ENCODE measurements around the gene PTPRN2. TPM values are rescaled to one million over a fixed set of nuclear protein-coding genes. Genes with fewer than 3 reads are reported as not detected.
"Not testable (repeated sequence)": the region's sequence is repeated elsewhere in the genome, so short reads cannot be mapped to it uniquely, and the experiment has no call there.

The PTPRN2 gene
- total RNA-seq, 1 donor from 2014 or later = 3.1 TPM

DNA sequence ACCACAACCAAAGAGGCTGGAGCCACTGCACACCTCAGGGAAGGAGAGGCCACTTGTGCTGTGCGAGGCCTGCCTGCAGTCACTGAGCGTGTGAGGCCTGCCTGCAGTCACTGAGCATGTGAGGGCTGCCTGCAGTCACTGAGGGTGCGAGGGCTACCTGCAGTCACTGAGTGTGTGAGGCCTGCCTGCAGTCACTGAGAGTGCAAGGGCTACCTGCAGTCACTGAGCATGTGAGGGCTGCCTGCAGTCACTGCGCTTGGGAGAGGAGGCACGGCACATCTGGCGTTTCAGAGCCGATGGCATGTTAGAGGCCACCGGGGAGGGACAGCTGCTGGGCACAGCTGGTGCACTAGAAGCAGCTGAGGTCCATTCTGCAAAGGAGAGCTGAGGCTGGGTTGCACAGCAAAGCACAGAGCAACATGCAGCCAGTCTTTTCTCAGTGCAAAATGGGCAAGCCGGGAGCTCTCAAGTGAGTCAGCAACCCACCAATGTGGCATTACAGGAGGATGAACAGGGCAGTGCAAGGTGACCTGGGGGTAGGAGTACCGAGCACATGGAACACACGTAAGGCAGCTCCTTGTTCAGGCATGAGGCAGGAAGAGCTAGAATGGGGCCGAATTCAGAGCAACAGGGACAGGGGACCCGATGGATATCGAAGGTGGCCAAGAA lies 540.1 kb downstream of the PTPRN2 start:
- DNase-seq = peak; percentile 81

DNA sequence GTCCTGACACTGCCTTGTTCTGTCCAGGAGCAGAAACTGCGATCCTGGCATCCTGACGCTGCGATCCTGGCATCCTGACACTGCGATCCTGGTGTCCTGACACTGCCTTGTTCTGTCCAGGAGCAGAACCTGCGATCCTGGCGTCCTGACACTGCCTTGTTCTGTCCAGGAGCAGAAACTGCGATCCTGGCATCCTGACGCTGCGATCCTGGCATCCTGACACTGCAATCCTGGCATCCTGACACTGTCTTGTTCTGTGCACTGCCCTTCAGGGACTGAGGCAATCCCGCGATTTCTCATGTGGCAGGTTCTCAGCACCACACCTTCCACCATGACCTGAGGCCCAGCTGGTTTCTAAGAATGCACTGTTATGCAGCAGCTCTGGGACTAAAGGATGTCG lies 541.4 kb downstream of the PTPRN2 start:
- not testable (repeated sequence) for DNase-seq

GRCh38 chr7:158044482-158044823 lies 543.2 kb downstream of the PTPRN2 start:
- no peak for DNase-seq

- DNase-seq = no peak
These were observed 543.8 kb downstream of the PTPRN2 start for GRCh38 chr7:158043551-158044481.

DNA sequence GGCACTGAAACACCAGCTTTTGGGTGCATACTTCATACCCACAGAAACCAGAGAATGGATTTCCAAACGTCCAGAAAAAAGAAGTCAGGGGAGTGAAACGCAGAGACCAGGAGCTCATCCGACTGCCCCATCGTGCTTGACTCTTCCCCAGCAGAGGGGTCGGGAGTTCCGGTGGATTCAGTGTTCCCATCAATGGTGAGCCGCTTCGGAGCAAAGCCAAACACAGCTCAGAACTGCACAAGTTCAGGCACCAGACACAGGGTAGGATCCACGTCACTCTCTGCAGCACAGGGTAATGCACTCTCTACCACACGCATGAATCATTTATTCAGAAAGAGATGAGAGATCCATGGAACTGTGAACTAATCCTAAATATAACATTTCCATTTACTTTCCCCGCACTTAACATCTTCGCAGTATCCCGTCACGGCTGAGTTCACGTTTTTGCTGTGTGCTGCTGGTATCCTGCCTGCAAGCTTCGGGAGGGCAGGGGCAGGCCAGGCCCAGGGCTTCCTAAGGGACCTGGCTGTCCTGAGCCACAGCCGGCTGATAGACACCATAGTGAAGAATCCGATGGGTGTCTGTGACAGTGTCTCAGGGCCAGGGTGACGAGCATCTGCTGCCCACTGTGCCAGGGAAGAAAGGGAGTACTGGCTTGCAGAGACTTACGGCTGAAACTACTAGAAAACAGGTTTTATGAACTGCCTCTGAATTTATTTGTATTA lies 545.3 kb downstream of the PTPRN2 start:
- DNase-seq = no peak

DNA sequence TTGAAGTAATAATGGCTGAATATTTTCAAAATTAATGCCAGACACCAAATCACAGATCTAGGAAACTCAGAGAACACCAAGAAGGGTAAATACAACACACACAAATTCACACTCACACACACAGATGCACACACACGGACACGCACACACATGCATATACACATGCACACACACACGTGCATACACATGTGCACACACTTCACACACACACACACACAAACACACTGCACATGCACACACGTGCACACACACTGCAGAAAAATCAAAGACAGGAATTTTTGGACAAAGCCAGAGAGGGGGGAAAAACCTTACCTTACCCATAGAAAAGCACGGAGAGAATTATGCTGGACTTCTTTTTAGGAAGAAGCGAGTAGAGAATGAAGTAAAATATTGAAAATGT lies 547.4 kb downstream of the PTPRN2 start:
- DNase-seq = no peak

DNA sequence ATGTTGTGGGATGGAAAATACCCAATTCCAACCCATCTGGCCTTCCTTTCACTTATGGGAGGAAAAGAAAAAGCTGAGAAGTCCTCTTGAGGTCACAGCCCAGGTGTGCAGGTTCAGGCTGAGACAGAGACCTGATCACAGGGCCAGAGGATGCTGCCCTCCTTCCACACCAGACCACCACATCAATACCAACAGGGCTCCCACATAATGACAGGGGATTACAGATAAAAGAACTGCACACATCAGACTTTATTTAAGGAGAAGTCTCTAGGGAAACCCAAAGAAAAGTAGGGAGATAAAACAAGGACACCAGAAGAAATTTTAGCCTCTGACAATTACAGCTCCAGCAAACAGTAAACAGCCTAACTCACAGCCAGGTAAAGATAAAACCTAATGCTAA lies 548.4 kb downstream of the PTPRN2 start:
- no peak for DNase-seq

GRCh38 chr7:158037211-158037610 lies 550.4 kb downstream of the PTPRN2 start:
- no peak for DNase-seq

GRCh38 chr7:158035343-158035742 lies 552.3 kb downstream of the PTPRN2 start:
- no peak for DNase-seq

- DNase-seq = no peak
These were observed 553.1 kb downstream of the PTPRN2 start for GRCh38 chr7:158034571-158034970.

DNA sequence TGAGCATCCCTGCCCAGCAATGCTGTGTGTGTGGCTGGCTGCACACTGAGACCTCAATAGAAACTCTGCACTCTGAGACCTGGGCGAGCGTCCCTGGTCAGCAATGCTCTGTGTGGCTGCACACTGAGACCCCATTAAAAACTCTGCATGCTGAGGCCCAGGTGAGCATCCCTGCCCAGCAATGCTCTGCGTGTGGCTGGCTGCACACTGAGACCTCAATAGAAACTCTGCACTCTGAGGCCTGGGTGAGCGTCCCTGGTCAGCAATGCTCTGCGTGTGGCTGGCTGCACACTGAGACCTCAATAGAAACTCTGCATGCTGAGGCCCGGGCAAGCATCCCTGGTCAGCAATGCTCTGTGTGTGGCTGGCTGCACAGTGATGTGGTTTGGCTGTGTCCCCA lies 553.7 kb downstream of the PTPRN2 start:
- not testable (repeated sequence) for DNase-seq

DNA sequence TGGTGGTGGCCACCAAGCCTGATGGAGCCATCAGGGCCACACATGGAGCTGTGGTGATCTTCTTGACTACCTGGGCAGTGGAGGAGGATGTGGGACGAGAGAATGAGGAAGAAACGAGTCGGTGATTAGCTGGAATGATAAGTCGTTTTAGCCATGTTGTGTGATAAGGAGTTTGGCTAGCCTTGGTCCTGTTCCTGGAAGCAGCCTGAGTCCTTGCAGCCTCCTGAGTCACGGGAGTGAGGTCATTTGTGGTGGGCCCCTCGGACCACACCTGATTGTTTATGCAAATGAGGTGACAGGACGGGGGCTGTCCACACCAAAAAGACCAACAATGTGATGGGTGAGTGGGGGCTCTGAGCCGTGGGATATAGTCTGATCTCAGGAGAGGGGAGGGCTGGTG lies 554.4 kb downstream of the PTPRN2 start:
- DNase-seq = no peak

DNA sequence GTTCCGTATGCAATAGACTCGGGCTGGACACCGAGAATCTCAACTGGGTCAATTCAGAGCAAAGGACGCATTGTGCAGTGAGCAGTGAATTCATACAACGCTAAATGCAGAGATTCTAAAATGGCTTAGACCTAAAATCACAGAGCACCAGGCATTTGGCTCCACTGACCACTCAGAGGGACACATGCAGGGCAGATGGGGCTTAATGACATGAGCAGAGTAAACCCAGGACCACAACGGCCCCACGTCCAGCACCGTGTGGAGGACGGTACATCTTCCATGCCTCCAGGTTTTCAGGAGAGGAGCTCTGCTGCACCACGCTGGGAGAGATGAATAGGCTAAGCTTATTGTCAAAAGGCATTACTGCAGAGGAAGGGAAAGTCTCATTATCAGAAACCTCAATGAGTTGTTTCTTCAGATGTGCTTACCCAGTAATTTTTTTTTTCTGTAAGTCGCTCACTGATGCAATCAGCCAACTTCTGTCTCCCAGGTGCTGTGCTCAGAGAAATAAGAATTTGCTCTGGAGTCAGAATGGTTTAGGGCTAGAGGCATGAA lies 555.0 kb downstream of the PTPRN2 start:
- no peak for DNase-seq

DNA sequence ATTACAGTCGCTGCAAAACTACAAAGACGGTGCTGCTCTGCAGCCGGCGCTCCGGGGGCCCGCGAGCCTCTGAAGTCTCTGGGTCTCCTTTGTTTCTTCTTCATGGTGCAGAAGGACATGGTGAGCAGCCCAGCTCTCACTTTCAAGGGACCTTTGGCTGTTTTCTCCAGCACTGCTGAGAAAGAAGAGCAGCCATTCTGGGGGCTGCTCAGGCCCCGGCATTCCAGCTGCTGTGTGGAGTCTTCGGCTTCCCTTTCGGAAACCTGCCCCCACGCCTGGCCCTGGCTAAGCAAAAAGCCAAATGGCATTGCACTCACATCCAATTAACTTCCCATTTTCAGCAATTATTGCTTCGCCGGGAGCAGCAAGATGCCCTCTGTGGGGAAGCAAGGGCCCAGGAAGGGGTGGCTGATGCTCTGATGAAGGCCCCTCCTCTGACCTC lies 555.7 kb downstream of the PTPRN2 start:
- no peak for DNase-seq

DNA sequence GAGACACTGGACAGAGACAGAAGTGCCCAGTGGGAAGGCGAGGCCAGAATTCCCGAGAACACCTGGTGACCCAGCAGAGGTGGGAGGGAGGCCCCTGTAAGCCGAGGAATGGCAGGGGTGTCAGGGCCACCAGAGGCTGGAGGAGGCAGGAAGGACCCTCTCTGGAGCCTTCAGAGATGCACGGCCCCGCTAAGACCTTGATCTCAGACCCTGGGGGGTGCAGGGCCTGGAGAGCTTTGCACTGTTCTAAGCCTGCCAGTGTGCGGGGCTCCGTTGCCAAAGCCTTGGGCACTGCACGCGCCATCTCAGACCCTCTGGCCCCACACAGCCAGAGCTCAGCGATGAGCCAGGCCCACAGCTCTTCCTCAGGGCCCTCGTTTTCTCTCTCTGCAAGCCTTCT lies 557.1 kb downstream of the PTPRN2 start:
- no peak for DNase-seq

- DNase-seq = no peak
These were observed 557.6 kb downstream of the PTPRN2 start for GRCh38 chr7:158030071-158030470.

DNA sequence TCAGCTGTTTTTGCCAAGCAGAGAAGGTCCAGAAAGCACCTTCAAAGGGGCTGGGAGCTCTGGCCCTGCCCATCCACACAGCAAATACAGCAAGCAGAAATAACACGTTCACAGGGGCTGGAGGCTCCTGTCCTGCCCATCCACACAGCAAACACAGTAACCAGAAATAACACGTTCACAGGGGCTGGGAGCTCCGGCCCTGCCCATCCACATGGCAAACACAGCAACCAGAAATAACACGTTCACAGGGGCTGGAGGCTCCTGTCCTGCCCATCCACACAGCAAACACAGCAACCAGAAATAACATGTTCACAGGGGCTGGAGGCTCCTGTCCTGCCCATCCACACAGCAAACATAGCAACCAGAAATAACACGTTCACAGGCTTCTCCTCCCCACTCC lies 558.1 kb downstream of the PTPRN2 start:
- DNase-seq = peak; percentile 55

DNA sequence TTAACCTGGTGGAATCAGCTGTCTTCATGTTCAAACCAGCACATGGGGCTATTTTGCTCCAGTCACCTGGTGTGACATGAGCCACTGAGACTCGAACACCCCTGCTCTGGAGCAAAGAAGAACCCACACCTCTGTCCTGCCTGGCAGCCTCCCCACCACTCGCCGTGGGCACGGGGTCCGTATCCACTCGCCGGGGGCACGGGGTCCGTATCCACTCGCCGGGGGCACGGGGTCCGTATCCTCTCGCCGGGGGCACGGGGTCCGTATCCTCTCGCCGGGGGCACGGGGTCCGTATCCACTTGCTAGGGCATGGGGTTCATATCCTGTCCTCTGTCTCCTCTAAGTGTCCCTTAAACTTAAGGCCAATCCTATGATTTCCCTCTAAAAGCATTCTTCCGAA lies 558.7 kb downstream of the PTPRN2 start:
- DNase-seq = no peak

DNA sequence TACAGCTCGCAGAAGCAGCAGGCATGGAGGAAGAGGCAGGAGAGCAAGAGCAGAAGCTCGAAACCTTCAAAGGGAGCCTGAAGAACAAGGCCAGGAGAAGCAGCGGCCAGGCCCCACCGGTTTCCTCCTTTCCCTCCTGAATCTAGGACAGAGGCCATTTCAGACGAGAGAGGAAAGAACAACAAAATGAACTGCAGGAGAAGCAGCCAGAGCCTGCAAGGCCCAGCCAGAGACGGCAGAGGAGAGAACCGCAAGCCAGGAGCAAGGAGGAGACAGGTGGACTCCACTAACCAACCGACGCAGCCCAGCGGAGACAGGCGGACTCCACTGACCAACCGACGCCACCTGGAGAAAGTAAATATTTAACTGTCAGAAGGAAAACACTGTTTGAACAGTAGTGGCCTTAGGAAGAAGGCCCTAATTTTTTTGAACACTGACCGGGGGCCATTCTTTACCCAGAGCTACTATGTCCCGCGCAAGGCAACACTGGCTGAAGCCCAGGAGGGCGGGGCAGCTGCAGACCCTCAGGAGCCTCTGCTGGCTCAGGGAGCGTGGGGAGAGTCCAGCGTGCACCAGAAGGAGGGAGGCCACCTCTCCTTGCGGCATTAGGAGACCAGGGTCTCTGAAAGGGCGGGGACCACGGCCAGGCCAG lies 559.2 kb downstream of the PTPRN2 start:
- peak; percentile 27 for DNase-seq

DNA sequence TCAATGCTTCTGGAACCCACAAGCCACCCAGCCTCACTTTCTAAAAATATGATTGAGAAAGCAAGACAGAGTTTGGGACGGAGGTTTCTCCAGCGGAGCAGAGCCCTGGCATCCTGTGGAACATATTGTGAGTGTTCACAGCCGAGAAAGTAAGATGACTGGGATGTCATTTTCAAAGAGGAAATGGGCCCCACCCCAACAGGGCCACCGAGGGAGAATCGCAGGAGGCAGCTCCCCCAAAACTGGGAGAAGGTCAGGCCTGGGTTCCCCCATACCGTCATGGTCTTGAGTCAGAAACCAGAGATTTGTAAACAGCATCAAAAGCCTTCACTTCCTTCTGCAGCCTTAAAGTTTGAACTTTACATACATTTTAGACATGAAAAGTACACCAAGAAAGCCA lies 560.0 kb downstream of the PTPRN2 start:
- no peak for DNase-seq

- DNase-seq = no peak
These were observed 560.9 kb downstream of the PTPRN2 start for GRCh38 chr7:158026636-158027265.
